Measurements from ENCODE around the gene NHSL1.
"Not testable (repeated sequence)": the region's sequence is repeated elsewhere in the genome, so short reads cannot be mapped to it uniquely, and the experiment has no call there.

NHSL1 gene

GRCh38 chr6:138454981-138455706 lies 44.1 kb downstream of the NHSL1 start:
- no peak for DNase-seq

DNA sequence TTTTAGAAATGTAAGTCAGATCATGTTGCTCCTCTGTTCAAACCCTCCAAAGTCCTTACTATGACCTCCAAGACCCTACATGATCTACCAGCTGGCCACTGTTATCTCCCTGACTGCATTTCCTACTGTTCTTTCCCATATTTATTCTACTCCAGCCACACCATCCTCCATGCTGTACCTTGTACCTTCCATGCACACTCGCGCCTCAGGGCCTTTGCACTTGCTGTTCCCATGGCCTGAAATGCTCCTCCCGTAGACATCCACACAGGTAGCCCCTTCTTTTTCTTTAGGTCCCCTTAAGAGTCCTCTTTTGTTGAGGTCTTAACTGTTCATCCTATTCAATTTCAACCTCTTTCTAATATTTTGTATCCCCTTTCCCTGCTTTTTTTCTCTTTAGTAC lies 48.3 kb downstream of the NHSL1 start:
- DNase-seq: no peak

DNA sequence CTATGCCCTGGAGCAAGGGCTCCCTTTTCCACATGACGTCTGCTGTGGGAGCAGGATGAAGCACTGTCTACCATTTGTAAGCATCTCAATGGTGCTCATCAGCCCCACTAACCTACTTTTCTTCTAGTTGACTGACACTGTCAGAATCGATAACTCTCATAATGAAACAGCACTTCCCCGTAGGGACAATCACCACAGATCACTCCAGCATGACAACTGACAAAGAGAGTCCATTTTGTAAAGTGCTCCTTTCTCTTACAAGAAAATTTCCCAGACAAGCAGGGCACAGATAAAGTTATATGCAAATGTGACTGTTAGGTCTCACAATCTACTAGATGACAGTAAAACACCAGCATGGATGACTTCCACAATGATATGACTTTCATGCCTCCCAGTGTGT lies 48.8 kb downstream of the NHSL1 start:
- DNase-seq: no peak

- DNase-seq: no peak
Observed at GRCh38 chr6:138446821-138447220, 52.5 kb downstream of the NHSL1 start.

DNA sequence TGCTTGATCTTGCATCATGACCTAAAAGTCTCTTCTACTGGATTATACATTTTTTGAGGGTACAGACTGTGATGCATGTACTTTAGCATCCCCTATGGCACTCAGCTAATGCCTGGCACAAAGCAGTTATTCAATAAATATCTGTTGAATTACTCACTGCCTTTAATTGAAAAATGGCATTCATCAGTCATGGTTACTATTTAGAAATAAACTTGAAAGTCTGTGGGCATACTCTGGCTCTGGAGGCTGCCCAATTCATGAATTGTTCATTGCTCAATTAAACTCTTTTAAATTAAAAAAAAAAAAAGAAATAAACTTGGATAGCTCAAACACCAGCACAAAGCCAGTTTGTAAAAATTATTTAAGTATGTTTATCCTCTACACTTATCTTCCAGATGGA lies 55.3 kb downstream of the NHSL1 start:
- no peak for DNase-seq

DNA sequence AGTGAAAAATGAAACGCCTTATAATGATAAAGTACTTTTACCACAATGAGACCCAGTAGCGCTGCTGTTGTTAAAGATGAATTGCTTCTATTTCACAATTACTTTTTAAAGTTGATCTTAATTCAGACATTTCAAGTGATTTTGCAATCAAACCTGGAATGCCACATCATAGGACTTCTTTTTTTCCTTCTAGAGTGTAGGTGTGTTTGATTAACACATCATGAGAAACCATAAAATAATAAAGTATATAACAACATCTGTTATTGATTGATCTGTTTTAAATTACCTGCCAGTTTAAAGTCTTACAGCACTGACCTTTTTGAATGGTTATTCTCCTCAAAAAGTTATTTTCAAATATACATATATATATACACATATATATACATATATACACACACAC lies 56.6 kb downstream of the NHSL1 start:
- DNase-seq: no peak

DNA sequence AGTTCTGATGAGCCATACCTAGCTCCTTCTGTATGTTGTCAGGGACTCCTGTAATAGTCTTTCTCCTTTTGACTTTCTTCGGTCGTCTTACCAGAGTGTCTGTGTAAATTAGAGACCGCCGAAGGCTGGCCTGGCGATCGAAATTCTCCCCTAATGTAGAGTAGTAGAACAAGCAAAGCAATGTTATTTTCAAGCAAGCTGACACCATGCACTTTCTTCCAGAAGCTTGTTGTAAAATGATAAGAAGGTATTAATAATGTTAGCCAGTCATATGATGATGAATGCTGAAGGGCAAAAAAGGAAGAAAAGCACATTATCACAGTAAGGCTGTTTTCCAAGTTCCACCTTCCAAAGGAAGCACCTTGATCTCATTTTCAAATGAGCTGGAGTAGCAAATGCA lies 57.3 kb downstream of the NHSL1 start:
- DNase-seq: no peak

DNA sequence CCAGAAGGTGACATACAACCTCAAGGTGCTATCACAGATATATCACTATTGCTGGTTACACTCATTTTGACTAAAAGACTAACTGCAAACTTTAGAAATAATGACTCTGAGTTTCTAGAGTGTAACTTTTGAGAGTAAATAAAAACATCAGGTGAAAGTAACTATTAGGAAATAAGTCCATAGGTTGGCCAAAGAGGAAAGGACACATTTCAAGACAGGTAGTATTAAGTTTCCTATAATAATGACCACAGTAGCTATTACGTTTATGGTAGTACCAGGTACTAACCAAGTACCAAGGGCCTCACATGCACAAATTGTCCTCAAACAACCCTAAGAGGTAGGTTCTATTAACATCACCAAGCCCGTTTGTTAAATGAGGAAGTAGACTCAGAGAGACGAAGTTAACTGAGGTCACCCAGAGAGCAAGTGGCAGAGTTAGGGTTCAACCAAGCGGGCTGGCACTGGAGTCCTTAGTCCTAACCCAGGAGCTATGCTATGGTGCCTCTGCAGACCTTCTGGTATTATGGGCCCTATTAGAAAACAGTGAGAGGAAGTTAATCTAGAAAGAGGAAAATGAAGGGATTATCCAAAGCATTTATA lies 58.4 kb downstream of the NHSL1 start:
- no peak for DNase-seq

DNA sequence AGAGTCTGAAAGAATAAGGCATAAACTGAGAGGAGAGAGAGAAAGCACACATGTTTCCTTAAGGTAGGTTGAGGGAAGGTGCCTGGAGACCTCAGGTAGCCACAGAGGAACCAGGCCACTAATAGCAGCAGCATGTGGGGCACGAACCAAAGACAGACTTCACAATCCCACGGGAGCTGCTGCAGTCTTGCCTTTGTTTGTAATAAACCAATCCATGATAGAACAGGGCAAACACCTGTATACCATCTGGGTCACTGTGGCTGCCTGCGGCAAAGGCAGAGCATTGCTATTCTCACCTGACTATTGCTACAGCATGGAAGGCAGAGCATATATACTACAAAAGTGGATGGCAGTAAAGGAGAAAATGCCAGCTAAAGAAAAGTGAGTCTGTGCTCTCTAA lies 59.0 kb downstream of the NHSL1 start:
- DNase-seq: no peak

DNA sequence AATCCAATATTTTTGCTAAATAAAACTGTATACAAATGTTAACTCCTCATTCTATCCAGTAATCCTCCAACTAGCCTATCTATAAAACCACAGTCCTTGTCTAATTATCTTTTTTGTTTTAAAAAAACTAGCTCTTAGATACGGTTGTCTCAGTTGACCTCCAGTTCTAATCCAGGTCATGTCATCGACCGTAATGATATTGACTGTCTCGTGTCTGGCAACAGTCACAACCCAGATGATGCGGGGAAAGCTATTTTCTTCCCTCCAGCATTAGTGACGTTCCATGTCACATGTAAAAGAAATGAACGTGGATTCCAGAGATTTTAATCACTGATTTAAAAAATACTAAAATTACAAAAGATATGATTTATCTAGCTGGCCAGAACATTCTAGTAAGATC lies 59.7 kb downstream of the NHSL1 start:
- DNase-seq: no peak

GRCh38 chr6:138434925-138435324 lies 64.4 kb downstream of the NHSL1 start:
- no peak for DNase-seq

DNA sequence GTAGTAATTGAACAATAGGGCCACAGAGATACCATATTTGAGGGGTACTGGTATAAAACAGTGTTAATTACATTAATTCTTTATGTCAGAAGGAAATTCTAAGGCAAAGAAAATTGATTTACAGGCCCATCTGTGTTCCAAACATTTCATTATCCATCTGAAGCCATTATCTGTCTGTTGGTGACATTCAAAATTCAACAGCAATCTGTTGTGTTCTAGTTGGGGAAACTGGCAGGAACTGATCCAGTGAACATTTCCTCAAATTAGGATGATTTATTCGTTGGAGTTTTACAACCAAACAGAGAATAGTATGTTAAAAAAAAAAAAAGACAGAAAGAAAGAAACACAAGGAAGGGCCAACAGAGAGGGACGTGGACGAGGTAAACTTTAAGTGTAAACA lies 65.2 kb downstream of the NHSL1 start:
- DNase-seq: no peak

DNA sequence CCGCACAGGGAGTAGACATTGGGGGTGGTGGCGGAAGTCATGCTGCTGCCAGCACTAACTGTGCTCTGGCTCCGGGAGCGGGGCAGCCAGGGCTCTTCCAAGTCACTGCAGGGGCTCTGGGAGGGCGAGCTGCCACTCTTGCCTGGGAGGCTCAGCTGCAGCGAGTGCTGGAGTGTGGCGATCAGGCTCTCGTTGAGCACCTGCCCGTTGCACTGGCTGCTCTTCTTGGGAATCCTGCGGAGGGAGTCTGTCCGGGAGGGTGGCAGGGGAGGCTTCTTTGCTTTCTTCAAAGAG lies 67.3 kb downstream of the NHSL1 start:
- no peak for DNase-seq

- no peak for DNase-seq
Observed at GRCh38 chr6:138431256-138432062, 67.8 kb downstream of the NHSL1 start.

- DNase-seq: no peak
Observed at GRCh38 chr6:138430361-138431145, 68.7 kb downstream of the NHSL1 start.

- no peak for DNase-seq
Observed at GRCh38 chr6:138429761-138430160, 69.5 kb downstream of the NHSL1 start.

DNA sequence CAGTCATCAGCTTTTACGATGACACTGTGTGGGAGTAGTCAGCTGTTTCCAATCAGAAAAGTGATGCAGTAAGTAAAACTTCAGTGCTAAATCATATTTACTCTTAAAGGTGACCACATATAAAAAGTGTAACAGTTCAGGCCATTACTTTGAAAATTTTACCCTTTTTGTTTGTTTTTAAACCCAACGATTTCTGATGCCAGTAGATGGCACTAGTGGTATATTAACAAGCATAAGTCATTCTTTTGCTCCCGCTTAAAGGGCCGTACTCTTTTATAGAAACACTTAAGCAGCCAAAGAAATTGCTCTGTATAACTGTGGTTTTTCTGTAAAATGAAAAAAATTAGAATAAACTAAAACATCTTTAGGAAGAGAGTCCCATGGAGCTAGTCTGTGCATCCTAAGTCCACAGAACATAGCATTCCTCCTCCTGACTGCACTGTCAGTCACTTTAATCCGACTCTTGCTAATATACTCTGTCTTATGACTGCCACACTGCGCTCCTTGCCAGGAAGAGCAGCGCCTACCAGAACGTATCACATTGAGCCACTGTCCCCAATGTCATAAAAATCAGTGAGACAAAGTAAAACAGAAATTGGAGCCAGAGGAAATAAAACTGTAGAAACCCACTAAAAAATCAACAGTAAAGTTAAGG lies 70.2 kb downstream of the NHSL1 start:
- peak; percentile 23 for DNase-seq

GRCh38 chr6:138427701-138428100 lies 71.6 kb downstream of the NHSL1 start:
- DNase-seq: no peak

DNA sequence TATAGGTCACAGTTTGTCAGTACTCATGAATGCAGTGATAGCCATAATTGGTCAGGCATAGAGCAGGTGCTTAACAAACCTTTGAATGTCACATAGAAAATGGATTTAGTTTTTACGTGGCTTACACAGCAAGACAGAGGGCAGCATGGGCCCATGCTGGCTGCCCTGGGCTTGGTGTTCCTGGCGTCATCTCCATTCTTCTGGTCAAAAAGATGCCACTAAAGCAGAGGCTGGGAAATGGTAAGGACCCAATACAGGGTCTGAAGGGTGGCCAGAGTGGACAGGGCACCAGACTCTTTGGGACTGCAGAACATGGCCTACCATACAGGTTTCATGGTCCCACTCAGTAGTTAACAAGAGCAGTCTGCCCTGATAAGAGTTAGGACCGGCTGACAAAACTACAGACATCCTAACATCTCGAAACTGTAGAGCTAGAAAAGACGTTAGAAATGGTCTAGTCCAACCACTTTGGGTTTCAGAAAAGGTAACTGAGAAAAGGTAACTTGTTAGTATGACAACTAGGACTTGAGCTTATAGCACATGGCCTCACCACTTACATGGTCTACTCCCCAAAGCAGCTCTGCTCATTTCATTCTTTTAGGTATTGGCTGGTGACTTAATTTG lies 72.7 kb downstream of the NHSL1 start:
- DNase-seq: no peak

DNA sequence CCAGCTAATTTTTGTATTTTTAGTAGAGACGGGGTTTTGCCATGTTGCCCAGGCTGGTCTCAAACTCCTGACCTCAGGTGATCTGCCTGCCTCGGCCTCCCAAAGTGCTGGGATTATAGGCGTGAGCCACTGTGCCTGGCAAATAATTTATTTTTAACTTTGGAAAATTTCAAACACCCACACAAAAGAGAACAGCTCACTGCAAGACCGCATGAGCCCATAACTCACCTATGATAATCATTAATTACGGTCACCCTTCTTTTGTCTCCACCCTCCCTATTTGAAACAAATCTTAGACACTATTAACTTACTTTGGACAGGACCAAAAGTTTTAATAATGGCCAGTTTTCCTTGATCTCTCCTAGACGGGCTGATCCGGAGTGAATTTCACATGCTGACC lies 74.0 kb downstream of the NHSL1 start:
- not testable (repeated sequence) for DNase-seq

DNA sequence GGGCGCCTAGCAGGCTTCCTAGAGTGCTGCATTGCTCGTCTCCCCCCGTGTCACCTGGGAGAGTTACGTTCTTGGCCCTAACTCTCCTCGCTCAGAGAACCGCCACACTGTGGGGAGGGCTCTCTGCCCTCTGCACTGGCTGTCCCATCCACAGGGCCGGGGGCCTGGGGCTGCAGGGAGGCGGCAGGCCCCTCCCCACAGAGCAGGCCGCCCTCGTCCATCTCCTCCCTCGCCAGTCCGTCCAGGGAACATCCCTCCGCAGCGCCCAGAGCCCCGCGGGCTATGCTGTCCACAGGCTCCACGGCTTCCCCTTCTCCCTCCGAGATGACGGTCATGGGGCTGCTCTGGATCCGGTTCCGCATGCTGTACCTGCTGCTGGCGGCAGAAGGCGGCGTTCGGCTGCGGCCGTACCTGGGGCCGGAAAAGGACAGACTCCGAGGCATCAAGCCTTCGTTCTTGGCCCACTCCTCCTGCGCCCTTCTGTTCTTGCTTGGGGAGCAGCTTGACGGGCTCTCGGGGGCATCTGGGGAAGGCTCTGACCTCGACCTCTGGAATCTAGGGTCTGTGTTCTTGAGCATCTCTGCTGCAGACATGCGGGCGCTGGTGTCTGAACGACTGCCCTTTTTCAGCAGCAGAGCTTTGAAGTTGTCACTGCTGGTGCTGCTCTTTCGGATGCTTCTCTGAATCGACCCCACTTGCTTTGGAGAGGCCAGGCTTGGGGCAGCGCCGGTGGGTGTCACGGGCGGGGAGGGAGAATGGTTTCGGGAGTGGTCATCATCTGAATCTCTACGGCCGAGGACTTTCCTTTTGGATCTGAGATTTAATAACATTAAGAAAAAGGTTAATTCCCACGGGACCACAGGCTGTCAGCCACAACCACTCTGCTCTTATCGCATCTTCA lies 75.0 kb downstream of the NHSL1 start:
- DNase-seq: no peak

Measured in NCI-H1092 (cell line).